Mesendoderm (in vitro differentiated cells): Measurements from ENCODE around the gene MEIS2.

Experiments used
- DNase-seq: peaks from one replicate; pipeline ENCODE4 v3.0.0; 2013
- H2AK5ac ChIP-seq: 2 replicates; pipeline ENCODE4 v1.6.1; 2013; ENCODE audit warnings: low read length, inconsistent platforms
- H2BK120ac ChIP-seq: 2 replicates; pipeline ENCODE4 v1.6.1; 2013; ENCODE audit warnings: low read depth, mild to moderate bottlenecking, low read length, moderate library complexity, mixed read lengths
- H2BK15ac ChIP-seq: replicated peaks from 2 replicates; pipeline ENCODE4 v1.6.1; 2013; ENCODE audit warnings: low read depth, mild to moderate bottlenecking, moderate library complexity
- H2BK5ac ChIP-seq: 2 replicates; pipeline ENCODE4 v1.6.1; 2013; ENCODE audit warnings: low read length, inconsistent platforms
- H3K18ac ChIP-seq: 2 replicates; pipeline ENCODE4 v1.6.1; 2013; ENCODE audit warnings: mild to moderate bottlenecking, low read length, mixed read lengths
- H3K23ac ChIP-seq: one replicate; pipeline ENCODE4 v1.6.1; 2013; ENCODE audit warnings: low read length
- H3K27ac ChIP-seq: 2 replicates; pipeline ENCODE4 v1.5.1; 2013; ENCODE audit warnings: low read depth, mild to moderate bottlenecking, inconsistent platforms, low read length, moderate library complexity
- H3K27me3 ChIP-seq: 2 replicates; pipeline ENCODE4 v1.6.1; 2013; ENCODE audit warnings: low read length, control low read depth, mild to moderate bottlenecking, inconsistent platforms; ENCODE audit not compliant: insufficient read depth, poor library complexity
- H3K36me3 ChIP-seq: 2 replicates; pipeline ENCODE4 v1.6.1; 2013; ENCODE audit warnings: low read length, inconsistent platforms; ENCODE audit not compliant: control insufficient read depth, insufficient read depth
- H3K4ac ChIP-seq: one replicate; pipeline ENCODE4 v1.6.1; 2013; ENCODE audit warnings: low read depth, mild to moderate bottlenecking, low read length, moderate library complexity
- H3K4me1 ChIP-seq: 2 replicates; pipeline ENCODE4 v1.6.1; 2013; ENCODE audit warnings: low read depth, low read length, inconsistent platforms; ENCODE audit not compliant: control insufficient read depth
- H3K4me2 ChIP-seq: 2 replicates; pipeline ENCODE4 v1.6.1; 2013; ENCODE audit warnings: low read length
- H3K4me3 ChIP-seq: 2 replicates; pipeline ENCODE4 v1.5.1; 2013; ENCODE audit warnings: mild to moderate bottlenecking, low read length
- H3K56ac ChIP-seq: one replicate; pipeline ENCODE4 v1.6.1; 2013; ENCODE audit warnings: low read length
- H3K79me1 ChIP-seq: 2 replicates; pipeline ENCODE4 v1.6.1; 2013; ENCODE audit warnings: low read length, inconsistent platforms
- H3K79me2 ChIP-seq: 2 replicates; pipeline ENCODE4 v1.6.1; 2013; ENCODE audit warnings: mild to moderate bottlenecking, low read length; ENCODE audit not compliant: control insufficient read depth, insufficient read depth
- H3K9ac ChIP-seq: 2 replicates; pipeline ENCODE4 v1.6.1; 2013; ENCODE audit warnings: low read length, inconsistent platforms
- H4K5ac ChIP-seq: one replicate; pipeline ENCODE4 v1.6.1; 2013; ENCODE audit warnings: low read length
- H4K8ac ChIP-seq: one replicate; pipeline ENCODE4 v1.6.1; 2013; ENCODE audit warnings: low read depth, mild to moderate bottlenecking, control low read depth, low read length, moderate library complexity
- WGBS: extraction: QIAGEN DNeasy Blood & Tissue Kit; methylation state at CpG from one replicate; pipeline ENCODE4 v1.1.7; 2013; ENCODE audit warnings: low lambda C conversion rate, missing lambda C conversion rate; ENCODE audit not compliant: insufficient coverage; ENCODE audit errors: extremely low coverage; 5-methylcytosine and 5-hydroxymethylcytosine counted together

MEIS2 gene

DNA sequence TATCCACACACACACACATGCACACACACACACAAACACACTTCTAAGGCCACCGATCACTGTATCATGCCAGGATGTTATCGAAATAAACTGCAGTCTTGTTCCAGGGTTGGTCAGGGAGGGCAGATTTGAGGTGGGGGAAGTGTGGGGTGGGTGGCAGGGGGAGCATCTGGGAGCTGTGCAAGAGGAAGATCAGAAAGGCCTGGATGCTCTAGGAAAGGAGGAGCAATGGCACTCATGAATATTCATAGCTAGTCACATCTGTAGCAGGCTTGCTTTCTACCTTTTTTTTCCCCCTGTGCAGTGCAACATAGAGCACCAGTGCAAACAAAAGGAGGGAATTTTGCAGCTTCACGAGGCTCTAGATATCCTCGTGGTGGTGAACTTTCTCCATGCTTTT is 84.9 kb downstream of the MEIS2 start:
- Histone ChIP-seq H2BK120ac (no peak overlapping the region), H3K4ac (no peak overlapping the region), H3K79me1 (no peaks in the 10 kb centered on the region), H3K36me3 (no peaks in the 10 kb centered on the region), H3K4me3 (no peak overlapping the region), H3K4me2 (no peak overlapping the region), H4K5ac (no peak overlapping the region), H3K27ac (no peak overlapping the region), H3K18ac (no peak overlapping the region), H2BK5ac (no peak overlapping the region), H3K4me1 (peaks cover 2% of the 10 kb centered on the region), H3K79me2 (no peaks in the 10 kb centered on the region), H3K56ac (no peak overlapping the region), H3K9ac (no peak overlapping the region), H2BK15ac (no peak overlapping the region), H4K8ac (no peak overlapping the region), H3K23ac (no peak overlapping the region), H2AK5ac (no peak overlapping the region), H3K27me3 (no peaks in the 10 kb centered on the region)
- DNase-seq: no peak
- WGBS: no CpG with 5 or more reads among the region's 4 CpGs

DNA sequence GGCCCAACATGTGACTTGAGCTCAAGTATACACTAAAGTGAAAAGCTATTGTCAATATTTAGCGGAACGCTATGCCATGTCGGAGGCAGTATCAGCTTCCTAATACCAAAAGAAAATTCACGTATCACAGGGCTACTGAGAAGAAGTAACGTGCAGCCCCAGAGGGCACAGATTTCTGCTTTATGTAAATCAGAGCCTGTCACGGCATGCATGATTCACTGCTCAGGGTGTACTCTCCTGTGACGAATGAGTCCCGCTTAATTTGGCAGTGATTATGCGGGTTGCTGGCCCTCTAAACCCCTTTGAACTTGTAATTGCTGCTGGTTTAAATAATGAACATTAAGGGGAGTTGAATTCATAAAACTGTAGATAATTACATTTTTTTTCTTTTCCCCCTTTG is 85.3 kb downstream of the MEIS2 start:
- Histone ChIP-seq H3K4me2 (no peak overlapping the region), H2BK5ac (no peak overlapping the region), H3K9ac (no peak overlapping the region), H3K23ac (no peak overlapping the region), H3K36me3 (no peaks in the 10 kb centered on the region), H3K79me2 (no peaks in the 10 kb centered on the region), H3K4me1 (peaks cover 2% of the 10 kb centered on the region), H3K18ac (no peak overlapping the region), H2BK120ac (no peak overlapping the region), H2BK15ac (no peak overlapping the region), H4K5ac (no peak overlapping the region), H3K27me3 (no peaks in the 10 kb centered on the region), H3K4me3 (no peak overlapping the region), H4K8ac (no peak overlapping the region), H3K27ac (no peak overlapping the region), H3K79me1 (no peaks in the 10 kb centered on the region), H2AK5ac (no peak overlapping the region), H3K56ac (no peak overlapping the region), H3K4ac (no peak overlapping the region)
- DNase-seq: no peak
- WGBS: no CpG with 5 or more reads among the region's 9 CpGs

DNA sequence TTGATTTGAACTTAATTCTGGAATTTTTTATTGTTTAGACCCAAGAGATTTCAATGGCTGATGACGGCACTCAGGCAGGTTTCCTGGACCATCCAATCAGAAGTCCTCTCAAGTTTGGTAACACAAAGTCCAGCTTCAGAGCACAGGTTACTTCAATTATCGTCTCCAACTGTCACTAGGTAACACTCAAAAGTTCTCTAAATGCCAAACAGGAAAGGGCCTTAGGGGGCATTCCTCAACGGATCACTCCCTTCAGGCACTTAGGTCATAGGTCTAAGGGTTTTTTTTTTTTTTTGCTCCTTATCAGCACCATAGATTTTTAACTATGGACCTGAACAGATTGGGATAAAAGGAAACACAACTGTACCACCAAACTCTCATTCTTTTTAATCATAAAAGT is 85.8 kb downstream of the MEIS2 start:
- no peak overlapping the region for H3K23ac ChIP-seq
- H2BK15ac ChIP-seq: no peak overlapping the region
- WGBS: no CpG with 5 or more reads among the region's 3 CpGs
- H2BK5ac ChIP-seq: no peak overlapping the region
- H3K36me3 ChIP-seq: no peaks in the 10 kb centered on the region
- H3K27ac ChIP-seq: no peak overlapping the region
- H3K4ac ChIP-seq: no peak overlapping the region
- H3K27me3 ChIP-seq: no peaks in the 10 kb centered on the region
- H3K79me1 ChIP-seq: no peaks in the 10 kb centered on the region
- H2BK120ac ChIP-seq: no peak overlapping the region
- no peak overlapping the region for H3K9ac ChIP-seq
- no peak overlapping the region for H4K8ac ChIP-seq
- H3K56ac ChIP-seq: no peak overlapping the region
- no peak overlapping the region for H4K5ac ChIP-seq
- peak; percentile 70 for DNase-seq
- no peak overlapping the region for H3K4me3 ChIP-seq
- no peaks in the 10 kb centered on the region for H3K79me2 ChIP-seq
- H3K4me1 ChIP-seq: no peaks in the 10 kb centered on the region
- no peak overlapping the region for H3K18ac ChIP-seq
- H3K4me2 ChIP-seq: no peak overlapping the region
- no peak overlapping the region for H2AK5ac ChIP-seq

DNA sequence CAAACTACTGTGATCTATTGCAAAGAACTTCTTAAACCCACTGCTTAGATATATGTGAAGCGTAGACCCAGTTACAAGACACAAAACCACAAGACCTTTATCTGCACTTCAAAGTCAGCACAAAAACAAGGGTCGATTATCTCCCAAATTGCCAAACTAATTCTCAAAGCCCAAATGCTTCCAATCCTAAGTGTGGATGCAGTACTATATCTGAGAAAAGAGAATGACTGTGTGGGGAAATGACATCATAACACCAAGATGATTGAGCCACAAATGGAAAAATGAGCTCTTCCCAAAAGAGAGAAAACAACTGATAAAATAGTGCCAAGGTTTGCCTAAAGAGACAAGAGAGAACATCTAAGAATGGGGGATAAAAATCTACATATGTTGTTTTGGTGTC is 86.2 kb downstream of the MEIS2 start:
- Histone ChIP-seq H2BK120ac (no peak overlapping the region), H3K79me2 (no peaks in the 10 kb centered on the region), H2AK5ac (no peak overlapping the region), H3K18ac (no peak overlapping the region), H3K4me3 (no peak overlapping the region), H3K27ac (no peak overlapping the region), H3K4ac (no peak overlapping the region), H2BK15ac (no peak overlapping the region), H3K4me1 (no peaks in the 10 kb centered on the region), H4K5ac (no peak overlapping the region), H4K8ac (no peak overlapping the region), H3K36me3 (no peaks in the 10 kb centered on the region), H2BK5ac (no peak overlapping the region), H3K23ac (no peak overlapping the region), H3K56ac (no peak overlapping the region), H3K9ac (no peak overlapping the region), H3K79me1 (no peaks in the 10 kb centered on the region), H3K27me3 (no peaks in the 10 kb centered on the region), H3K4me2 (no peak overlapping the region)
- no CpG with 5 or more reads among the region's 2 CpGs for WGBS
- no peak for DNase-seq

DNA sequence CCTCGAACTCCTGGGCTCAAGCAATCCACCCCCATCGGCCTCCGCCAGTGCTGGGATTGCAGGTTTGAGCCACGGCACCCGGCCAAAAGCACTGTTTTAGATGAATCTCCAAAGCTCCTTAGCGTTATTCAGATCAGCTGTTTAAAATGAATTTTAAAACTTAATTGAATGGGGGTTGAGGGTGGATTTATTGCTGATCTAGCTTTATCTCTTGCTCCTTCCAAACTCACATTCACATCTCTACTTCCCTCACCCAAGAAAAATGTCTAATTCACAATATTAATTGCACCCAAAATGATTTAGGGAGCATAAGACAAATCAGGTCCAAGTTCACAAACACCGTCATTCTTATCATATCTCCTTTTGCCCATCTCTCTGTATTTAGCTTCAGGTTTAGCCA is 89.8 kb downstream of the MEIS2 start:
- no peak overlapping the region for H2BK5ac ChIP-seq
- no peak overlapping the region for H3K9ac ChIP-seq
- no peak overlapping the region for H3K23ac ChIP-seq
- no peaks in the 10 kb centered on the region for H3K27me3 ChIP-seq
- no peak overlapping the region for H3K4ac ChIP-seq
- DNase-seq: no peak
- no peaks in the 10 kb centered on the region for H3K79me2 ChIP-seq
- no peak overlapping the region for H3K56ac ChIP-seq
- no peak overlapping the region for H3K4me3 ChIP-seq
- H4K5ac ChIP-seq: no peak overlapping the region
- H2BK15ac ChIP-seq: no peak overlapping the region
- H3K4me1 ChIP-seq: no peaks in the 10 kb centered on the region
- no peak overlapping the region for H3K4me2 ChIP-seq
- H3K18ac ChIP-seq: no peak overlapping the region
- H3K79me1 ChIP-seq: no peaks in the 10 kb centered on the region
- H2AK5ac ChIP-seq: no peak overlapping the region
- H3K36me3 ChIP-seq: no peaks in the 10 kb centered on the region
- no peak overlapping the region for H4K8ac ChIP-seq
- H3K27ac ChIP-seq: no peak overlapping the region
- no peak overlapping the region for H2BK120ac ChIP-seq
- no CpG with 5 or more reads among the region's 7 CpGs for WGBS

DNA sequence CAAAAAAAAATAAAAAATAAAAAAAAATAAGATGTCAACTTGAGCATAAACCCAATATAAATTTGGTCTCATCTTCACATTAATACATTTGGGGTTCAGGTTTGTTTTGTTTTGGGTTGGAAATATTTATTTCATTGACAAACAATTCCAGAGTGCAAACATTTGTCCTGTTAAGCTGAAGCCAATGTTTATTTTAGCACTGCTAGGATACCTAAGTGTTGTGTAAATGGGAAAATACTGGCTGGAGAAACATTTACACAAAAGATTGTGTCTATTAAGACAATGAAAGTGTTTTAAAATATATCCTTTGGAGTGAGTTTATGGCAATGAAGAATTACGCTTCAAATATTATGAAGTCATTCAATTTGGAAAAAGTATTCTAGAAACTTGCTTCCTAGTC is 91.1 kb downstream of the MEIS2 start:
- H3K79me2 ChIP-seq: no peaks in the 10 kb centered on the region
- no peak overlapping the region for H2BK5ac ChIP-seq
- no peak overlapping the region for H3K4ac ChIP-seq
- no peak overlapping the region for H3K4me3 ChIP-seq
- H2AK5ac ChIP-seq: no peak overlapping the region
- no peaks in the 10 kb centered on the region for H3K79me1 ChIP-seq
- no peak overlapping the region for H3K4me2 ChIP-seq
- no peak overlapping the region for H3K9ac ChIP-seq
- no peak overlapping the region for H2BK120ac ChIP-seq
- H3K23ac ChIP-seq: no peak overlapping the region
- WGBS: no CpG with 5 or more reads among the region's 1 CpG
- H3K56ac ChIP-seq: no peak overlapping the region
- H2BK15ac ChIP-seq: no peak overlapping the region
- H3K4me1 ChIP-seq: no peaks in the 10 kb centered on the region
- H3K18ac ChIP-seq: no peak overlapping the region
- no peak overlapping the region for H4K8ac ChIP-seq
- no peak overlapping the region for H4K5ac ChIP-seq
- no peaks in the 10 kb centered on the region for H3K27me3 ChIP-seq
- H3K27ac ChIP-seq: no peak overlapping the region
- H3K36me3 ChIP-seq: no peaks in the 10 kb centered on the region
- DNase-seq: no peak
